Mammary epithelial cell (primary cell): ENCODE measurements around the gene SORD.
"Not testable (repeated sequence)": the region's sequence is repeated elsewhere in the genome, so short reads cannot be mapped to it uniquely, and the experiment has no call there.

Source experiments
- CTCF ChIP-seq, 2 donors: IDR thresholded peaks in 1 of 2; conservative IDR thresholded peaks in 1 of 2; 2 replicates each; pipeline ENCODE4 v1.5.1; 2011 to 2012; ENCODE audit warnings: inconsistent platforms in 2 of 2, low read length in 2 of 2, mild to moderate bottlenecking in 2 of 2, control low read depth in 1 of 2, low read depth in 1 of 2; ENCODE audit not compliant: insufficient read depth in 1 of 2; ENCODE audit errors: extremely low read depth in 1 of 2
- EZH2 ChIP-seq: IDR thresholded peaks from 2 replicates; pipeline ENCODE4 v1.6.1; 2012; ENCODE audit warnings: low read length, inconsistent platforms, borderline replicate concordance

- TF ChIP-seq CTCF (conservative IDR thresholded peaks at IDR 0.05 in 1 of 2, IDR thresholded peaks at IDR 0.05 in 1 of 2; ENCODE audit: extremely low read depth in 1 of 2, insufficient read depth in 1 of 2, low read depth in 1 of 2, low read length in 2 of 2); EZH2: not testable (repeated sequence)
Observed at GRCh38 chr15:45003731-45004410, 19.1 kb upstream of the SORD start.
